Measurements from ENCODE around the gene EMC8. TPM values are rescaled to one million over a fixed set of nuclear protein-coding genes. Genes with fewer than 3 reads are reported as not detected.

EMC8 gene
- total and polyA plus RNA-seq, 2 of the 8 experiments (the other 6 are each of a cell fraction or from before 2014, with no cell fraction given) = 52.2 to 69.7 TPM

- WGBS, 2 experiments (ENCODE audit: extremely low coverage in 1 of 2, insufficient coverage in 1 of 2, insufficient read length in 1 of 2, insufficient replicate concordance in 2 of 2, low coverage in 1 of 2, low lambda C conversion rate in 2 of 2, missing lambda C conversion rate in 1 of 2) = 88% methylated on average over 10 of the region's 14 CpGs; no CpG with 5 or more reads in 1 of the 2 experiments
- H2AFZ ChIP-seq (ENCODE audit: low read length) = no peak overlapping the region
- no peak overlapping the region for H3K56ac ChIP-seq (replicated peaks; ENCODE audit: insufficient read length, low read depth, low read length)
- no peak overlapping the region for H3K27ac ChIP-seq (ENCODE audit: low read depth, low read length)
- 0 out of 2 replicates have a peak overlapping the region, but pooled peaks have one; percentile 89 for H2BK15ac ChIP-seq (ENCODE audit: low read length)
- no peaks in the 10 kb centered on the region for H3K9me3 ChIP-seq (ENCODE audit: insufficient read depth in 2 of 2, low read depth in 1 of 2, low read length in 1 of 2)
- no peak overlapping the region for H4K91ac ChIP-seq (replicated peaks; ENCODE audit: insufficient read length, low read length)
- H3K4me2 ChIP-seq (ENCODE audit: insufficient read depth in 1 of 2, low read depth in 2 of 2, low read length in 2 of 2) = no peak overlapping the region
- TF ChIP-seq CEBPB (IDR thresholded peaks at IDR 0.05; ENCODE audit: low read depth, low read length) (no peak), RFX5 (IDR thresholded peaks at IDR 0.05; ENCODE audit: borderline replicate concordance, low read depth, low read length) (no peak), SP1 (IDR thresholded peaks at IDR 0.05; ENCODE audit: low read depth, low read length) (no peak), POU5F1 (IDR thresholded peaks at IDR 0.05; ENCODE audit: low read depth, low read length) (no peak), POLR2AphosphoS5 (IDR thresholded peaks at IDR 0.05; ENCODE audit: low read depth, low read length) (no peak), RAD21 (IDR thresholded peaks at IDR 0.05 in 1 of 2, conservative IDR thresholded peaks at IDR 0.05 in 1 of 2; ENCODE audit: low read depth in 2 of 2, low read length in 2 of 2) (no peak), EGR1 (IDR thresholded peaks at IDR 0.05; ENCODE audit: borderline replicate concordance, low read depth, low read length) (no peak), TCF12 (IDR thresholded peaks at IDR 0.05; ENCODE audit: low read depth, low read length) (no peak), GABPA (IDR thresholded peaks at IDR 0.05; ENCODE audit: borderline replicate concordance, insufficient read depth, low read length) (no peak)
- TF ChIP-seq, protein P1, sequence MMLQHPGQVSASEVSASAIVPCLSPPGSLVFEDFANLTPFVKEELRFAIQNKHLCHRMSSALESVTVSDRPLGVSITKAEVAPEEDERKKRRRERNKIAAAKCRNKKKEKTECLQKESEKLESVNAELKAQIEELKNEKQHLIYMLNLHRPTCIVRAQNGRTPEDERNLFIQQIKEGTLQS (IDR thresholded peaks at IDR 0.05; ENCODE audit: insufficient read depth, low read depth, low read length) = no peak
- H2AK5ac ChIP-seq (ENCODE audit: low read depth, low read length) = no peak overlapping the region; the same call in 1 of the 2 replicates
- H3K79me1 ChIP-seq (ENCODE audit: low read depth, low read length) = no peaks in the 10 kb centered on the region
- H3K79me2 ChIP-seq (ENCODE audit: control insufficient read depth in 1 of 2, insufficient read depth in 2 of 2, low read length in 2 of 2) = no peaks in the 10 kb centered on the region
- DNase-seq (ENCODE audit: low read depth in 1 of 2, low spot score in 2 of 2) (no peak), FAIRE-seq (no peak)
- H3K14ac ChIP-seq (ENCODE audit: insufficient read length) = no peak overlapping the region
- H3K4me1 ChIP-seq (replicated peaks in 1 of 4; ENCODE audit: control insufficient read depth in 3 of 4, insufficient read depth in 4 of 4, low read length in 3 of 4) = peaks cover 3 to 10% (median 9%) of the 10 kb centered on the region in 4 experiments
- no peaks in the 10 kb centered on the region; a peak in 1 of 7 replicates for H3K27me3 ChIP-seq (replicated peaks in 1 of 4; ENCODE audit: control insufficient read depth in 3 of 4, extremely low read depth in 1 of 4, insufficient read depth in 3 of 4, low read length in 3 of 4)
- no peak overlapping the region for H3K4ac ChIP-seq (replicated peaks; ENCODE audit: insufficient read length, low read depth, low read length)
- no peak overlapping the region for H3K9ac ChIP-seq (replicated peaks in 1 of 4; ENCODE audit: extremely low read depth in 1 of 4, low read depth in 3 of 4, low read length in 3 of 4)
- no peak overlapping the region for H3K18ac ChIP-seq (ENCODE audit: extremely low read depth, low read length)
- H4K5ac ChIP-seq (ENCODE audit: insufficient read length, low read depth, low read length) = no peak overlapping the region
- ChIA-PET POLR2A (ENCODE audit: partially characterized antibody) (interaction anchor here (1.3 kb wide), 1 partner anchor 11 kb away, joined by 3 read pairs; no protein-coding TSS in a partner anchor), CTCF (ENCODE audit: partially characterized antibody) (interaction anchor here (1.6 to 1.9 kb wide), 2 partner anchors 11 to 25 kb away, joined by 5 to 11 read pairs; no protein-coding TSS in a partner anchor)
- no peak overlapping the region for H3K4me3 ChIP-seq (ENCODE audit: extremely low read depth in 1 of 4, insufficient read depth in 2 of 4, low read depth in 3 of 4, low read length in 4 of 4)
- no peak overlapping the region for H3K23ac ChIP-seq (ENCODE audit: insufficient read length)
- H2BK12ac ChIP-seq (ENCODE audit: low read depth, low read length) = peak overlapping the region; percentile 45; the same call in 1 of the 2 replicates
- peaks cover 0 to 2% of the 10 kb centered on the region in 2 experiments for H4K20me1 ChIP-seq (replicated peaks in 1 of 2; ENCODE audit: control insufficient read depth in 1 of 2, insufficient read depth in 2 of 2, low read length in 2 of 2)
- no peak overlapping the region for H2BK120ac ChIP-seq (replicated peaks; ENCODE audit: low read depth, low read length)
- H3K23me2 ChIP-seq (ENCODE audit: low read depth, low read length) = peaks cover 2% of the 10 kb centered on the region; the same call in 1 of the 2 replicates
- no peaks in the 10 kb centered on the region for H3K36me3 ChIP-seq (ENCODE audit: control insufficient read depth in 2 of 4, insufficient read depth in 4 of 4, low read length in 3 of 4)
- 0 out of 2 replicates have a peak overlapping the region, but pooled peaks have one; percentile 61 for H2BK20ac ChIP-seq (ENCODE audit: low read length)
- H4K8ac ChIP-seq (ENCODE audit: extremely low read depth, insufficient read depth, low read length) = no peak overlapping the region
- H2BK5ac ChIP-seq (ENCODE audit: low read depth, low read length) = no peak overlapping the region
Measured at GRCh38 chr16:85735225-85735635, 64.1 kb downstream of the EMC8 start.

Data from H1 (cell line).